ENCODE results near the gene TRIM2.

The TRIM2 gene

GRCh38 chr4:153342751-153343552 is 138.7 kb downstream of the TRIM2 start:
- no peak for DNase-seq

DNA sequence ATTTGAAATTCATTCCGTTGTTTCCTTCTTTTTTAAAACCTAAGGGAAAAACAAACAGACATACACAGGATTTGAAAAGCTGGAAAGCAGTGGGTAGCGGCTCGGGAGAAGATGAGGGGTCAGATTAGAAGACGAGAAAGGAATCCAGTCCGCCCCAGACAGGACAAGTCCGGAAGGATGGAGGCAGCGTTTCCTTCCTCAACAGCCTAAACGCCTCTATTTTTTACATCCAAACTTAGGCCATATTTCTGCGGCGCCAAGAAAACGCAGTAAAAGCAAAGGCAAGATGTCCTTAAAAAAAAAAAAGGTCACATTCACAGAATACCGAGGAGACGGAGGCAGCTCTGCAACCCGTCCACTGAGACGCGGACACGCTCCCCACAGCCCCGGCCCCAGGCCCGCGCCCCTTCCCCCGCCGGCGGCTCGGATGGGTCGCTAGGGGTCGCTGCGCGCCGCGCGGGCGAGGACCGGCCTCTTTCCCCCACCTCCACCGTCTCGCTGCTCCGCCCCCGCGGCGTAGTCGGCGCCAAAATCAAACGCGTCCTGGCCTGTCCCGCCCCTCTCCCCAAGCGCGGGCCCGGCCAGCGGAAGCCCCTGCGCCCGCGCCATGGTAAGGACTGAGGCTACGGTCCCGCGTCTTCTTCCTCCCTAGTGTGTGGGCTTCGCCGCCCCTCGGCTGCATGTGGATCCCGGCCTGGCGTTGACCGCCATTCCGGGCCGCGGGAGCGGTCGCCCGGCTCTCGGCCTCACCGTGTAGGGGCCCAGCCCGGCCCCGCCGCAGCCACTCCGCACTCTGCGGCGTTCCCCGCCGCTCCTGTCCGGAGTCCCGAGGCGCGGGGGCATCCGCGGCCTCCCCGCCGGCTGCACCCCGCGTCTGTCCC is 140.1 kb downstream of the TRIM2 start, which contains the start of gene MND1:
Gene MND1 (plus strand): TSS at position 558 of the 881 bp plus-strand sequence. CDS start 50 bp downstream, at position 608.
- peak; percentile 31 for DNase-seq

DNA sequence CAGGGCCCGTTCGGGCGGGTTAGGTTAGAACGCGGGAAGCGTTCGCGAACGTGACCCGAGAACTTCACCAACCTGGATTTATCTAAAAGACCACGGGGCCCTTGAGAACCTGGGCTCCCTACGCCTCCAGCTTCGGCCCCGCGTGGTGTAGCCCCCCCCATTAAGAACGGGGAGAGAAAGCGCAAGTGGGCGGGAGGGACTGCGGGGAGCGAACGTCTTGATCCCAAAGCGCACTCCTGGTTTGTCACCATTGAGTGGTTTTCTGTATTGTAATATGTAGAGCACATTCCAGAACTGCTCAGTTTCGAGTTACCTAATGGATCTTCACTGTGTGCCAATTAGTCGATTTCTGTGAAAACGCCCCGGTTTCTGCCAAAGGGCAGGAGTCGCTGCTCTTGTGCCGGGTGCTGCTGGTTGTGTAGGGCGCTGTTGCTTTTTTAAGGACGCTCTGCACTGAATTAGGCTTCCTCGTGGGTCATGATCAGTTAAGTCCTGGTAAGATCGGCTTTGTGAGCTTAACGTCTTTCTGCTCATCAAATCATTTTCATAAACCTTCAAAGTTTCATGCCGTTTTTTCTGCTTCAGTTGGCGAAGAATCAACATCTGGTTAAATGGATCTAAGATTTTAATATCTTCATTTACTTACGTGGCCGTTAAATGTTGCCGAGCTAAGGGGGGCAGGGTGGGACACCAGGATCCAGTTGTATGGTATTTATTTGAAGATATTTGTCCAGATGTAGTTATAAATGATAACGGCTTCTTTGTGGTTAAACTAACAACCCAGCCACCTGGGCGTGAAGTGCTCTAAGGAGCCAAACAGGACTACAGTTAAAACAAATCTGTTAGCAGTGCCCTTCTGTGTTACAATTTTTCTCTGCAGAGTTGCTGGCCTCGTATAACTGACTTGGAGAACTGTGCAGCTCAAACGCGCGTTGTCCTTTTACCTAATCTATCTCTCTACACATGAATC is 141.1 kb downstream of the TRIM2 start:
- DNase-seq, result peak; percentile 16

GRCh38 chr4:153346031-153346430 is 141.8 kb downstream of the TRIM2 start:
- no peak for DNase-seq

DNA sequence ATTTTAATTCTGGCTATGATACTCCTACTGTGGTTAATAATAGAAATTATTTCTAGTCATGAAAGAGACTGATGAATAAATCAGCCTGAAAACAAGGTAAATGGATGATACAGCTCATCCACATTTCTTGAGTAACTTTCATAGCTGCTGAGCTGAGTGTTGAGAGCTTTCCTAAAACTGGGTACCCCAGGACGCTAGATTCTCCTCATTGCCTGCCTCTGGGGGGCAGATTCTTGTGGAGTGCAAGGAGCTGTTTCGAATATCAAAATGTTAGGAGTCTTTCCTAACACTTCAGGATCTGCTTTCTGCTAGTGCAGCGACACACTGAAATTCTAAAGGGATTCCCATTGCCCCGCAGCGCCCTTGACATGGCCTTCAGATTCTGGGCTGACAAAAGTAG is 142.3 kb downstream of the TRIM2 start:
- DNase-seq, result no peak

GRCh38 chr4:153347117-153347516 is 142.9 kb downstream of the TRIM2 start:
- no peak for DNase-seq

DNA sequence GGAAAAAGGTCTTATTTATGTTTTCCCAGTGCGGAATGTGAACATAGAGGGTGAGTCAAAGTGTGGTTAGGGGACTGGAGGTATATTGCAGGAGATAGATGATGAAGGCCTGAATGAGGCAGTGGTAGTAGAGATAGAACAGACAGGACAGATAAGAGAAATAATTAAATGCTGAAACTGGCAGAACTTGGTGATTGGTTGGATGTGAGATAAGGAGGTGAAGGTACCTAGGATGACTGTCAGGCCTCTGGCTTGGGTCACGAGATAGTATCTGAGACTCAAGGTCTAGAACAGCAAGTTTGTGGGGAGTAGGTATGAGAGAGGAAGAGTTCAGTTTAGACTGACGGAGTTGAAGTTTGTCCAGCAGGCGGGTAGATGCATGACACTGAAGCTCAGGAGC is 143.8 kb downstream of the TRIM2 start:
- no peak for DNase-seq

DNA sequence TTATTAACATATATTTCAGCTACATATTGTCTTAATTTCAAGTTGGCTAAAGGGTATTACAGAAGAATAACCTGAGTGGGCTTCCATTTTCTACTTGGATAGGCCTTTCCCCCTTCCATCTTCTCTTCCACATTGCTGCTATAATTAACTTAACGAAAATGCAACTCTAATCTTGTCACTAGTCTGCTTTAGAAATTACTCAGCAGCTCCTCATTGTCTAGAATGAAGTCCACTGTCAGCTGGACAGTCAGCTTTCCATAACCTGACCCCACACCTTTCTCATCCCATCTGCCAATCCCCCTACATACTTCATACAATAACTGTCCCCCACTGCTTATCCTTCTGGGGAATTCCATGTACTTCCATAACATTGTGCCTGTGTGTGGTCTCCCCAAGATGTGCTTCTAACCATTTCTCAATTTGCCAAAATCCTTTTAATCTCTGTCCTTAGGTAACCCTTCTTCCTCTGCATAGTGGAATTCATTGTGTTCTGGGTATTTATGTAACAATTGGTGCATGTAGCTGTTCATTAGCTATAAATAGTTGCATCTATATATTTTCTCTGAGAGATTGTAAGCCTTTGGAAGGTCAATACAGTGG is 145.1 kb downstream of the TRIM2 start:
- no peak for DNase-seq

- no peak for DNase-seq
Measured at GRCh38 chr4:153362184-153362583, 157.9 kb downstream of the TRIM2 start.

- no peak for DNase-seq
Measured at GRCh38 chr4:153364061-153364460, 159.8 kb downstream of the TRIM2 start.

GRCh38 chr4:153365003-153365402 is 160.8 kb downstream of the TRIM2 start:
- DNase-seq, result no peak

GRCh38 chr4:153366486-153366885 is 162.2 kb downstream of the TRIM2 start:
- no peak for DNase-seq

- DNase-seq, result no peak
Measured at GRCh38 chr4:153367092-153367491, 162.8 kb downstream of the TRIM2 start.

GRCh38 chr4:153369021-153369420 is 164.8 kb downstream of the TRIM2 start:
- no peak for DNase-seq

DNA sequence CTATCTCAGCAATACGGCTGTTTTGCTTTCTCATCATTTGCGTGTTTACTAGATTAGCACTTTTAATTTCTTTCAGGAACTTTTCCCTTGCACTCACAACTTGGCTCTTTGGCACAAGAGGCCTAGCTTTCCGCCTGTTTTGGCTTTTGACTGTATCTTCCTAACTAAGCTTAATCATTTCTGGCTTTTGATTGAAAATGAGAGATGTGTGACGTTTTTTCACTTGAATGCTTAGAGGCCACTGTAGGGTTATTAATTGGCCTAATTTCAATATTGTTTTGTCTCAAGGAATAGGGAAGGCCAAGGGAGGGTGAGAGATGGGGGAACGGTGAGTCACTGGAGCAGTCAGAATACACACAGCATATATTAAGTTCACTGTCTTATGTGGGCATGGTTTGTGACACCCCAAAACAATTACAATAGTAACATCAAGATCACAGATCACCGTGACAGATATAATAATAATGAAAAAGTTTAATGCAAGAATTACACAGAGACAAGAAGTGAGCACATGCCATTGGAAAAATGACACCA is 167.5 kb downstream of the TRIM2 start:
- DNase-seq, result no peak

DNA sequence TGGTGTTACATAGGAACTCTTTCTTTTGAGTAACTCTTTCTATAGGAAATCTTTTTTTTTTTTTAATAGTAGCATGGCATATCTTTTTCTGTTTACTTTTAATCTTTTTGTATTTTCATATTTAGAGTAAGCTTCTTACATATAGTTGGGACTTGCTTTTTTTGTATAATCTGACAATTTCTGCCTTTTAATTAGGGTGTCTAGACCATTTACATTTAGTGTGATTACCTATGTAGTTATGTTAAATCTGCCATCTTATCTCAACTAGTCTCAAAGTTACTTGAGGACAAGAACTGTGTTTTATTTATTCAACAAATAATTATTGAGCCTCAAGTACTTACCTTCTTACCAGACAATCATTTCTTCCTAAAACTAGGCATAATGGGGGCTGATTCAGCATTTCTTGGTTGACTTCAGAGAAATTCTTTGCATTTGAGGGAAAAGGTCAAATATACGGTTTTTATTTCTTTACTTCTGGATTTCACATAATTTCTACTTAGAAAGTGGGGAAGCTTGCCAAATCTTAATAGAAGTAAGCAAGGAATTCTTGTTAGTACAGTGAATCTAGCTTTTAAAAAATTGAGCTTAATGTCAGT is 168.8 kb downstream of the TRIM2 start:
- no peak for DNase-seq

DNA sequence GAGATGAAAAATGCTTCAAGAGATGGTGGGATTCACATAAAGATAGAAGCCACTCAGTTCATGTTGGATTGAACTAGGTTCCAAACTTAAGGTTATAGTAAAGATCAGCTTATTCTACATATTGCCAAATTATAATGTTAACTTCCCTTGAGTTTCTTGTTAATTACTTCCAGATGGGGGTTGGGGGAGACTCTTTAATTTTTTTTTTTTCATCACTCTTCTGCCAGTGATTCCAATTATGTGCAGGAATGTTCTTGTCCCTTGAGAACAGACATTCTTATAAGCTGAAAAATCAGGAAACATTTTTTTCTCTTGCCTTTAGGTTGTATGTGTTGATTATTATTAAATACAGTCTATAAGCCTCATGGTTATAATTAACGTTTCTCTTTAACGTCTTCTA is 170.2 kb downstream of the TRIM2 start:
- DNase-seq, result no peak

DNA sequence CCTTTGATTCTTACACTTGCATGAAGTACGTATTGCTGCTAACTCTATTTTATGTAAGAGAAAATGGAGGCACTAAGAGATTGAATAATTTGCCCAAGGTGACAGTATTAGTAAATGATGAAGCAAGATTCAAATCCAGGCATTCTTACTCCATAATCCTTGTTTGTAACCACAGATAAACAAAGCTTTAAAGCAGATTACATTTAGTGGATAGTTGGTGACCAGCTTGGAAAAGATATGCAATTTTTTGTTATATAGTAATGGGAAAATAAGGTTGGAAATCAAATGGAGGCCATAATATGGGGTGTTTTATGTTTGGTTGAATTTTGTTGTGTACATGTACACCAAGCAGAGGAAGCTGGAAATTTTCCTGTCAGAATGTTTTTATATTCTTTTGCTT is 171.1 kb downstream of the TRIM2 start:
- no peak for DNase-seq

GRCh38 chr4:153383131-153383530 is 178.9 kb downstream of the TRIM2 start:
- DNase-seq, result no peak

- DNase-seq, result no peak
Measured at GRCh38 chr4:153384160-153384559, 179.9 kb downstream of the TRIM2 start.

DNA sequence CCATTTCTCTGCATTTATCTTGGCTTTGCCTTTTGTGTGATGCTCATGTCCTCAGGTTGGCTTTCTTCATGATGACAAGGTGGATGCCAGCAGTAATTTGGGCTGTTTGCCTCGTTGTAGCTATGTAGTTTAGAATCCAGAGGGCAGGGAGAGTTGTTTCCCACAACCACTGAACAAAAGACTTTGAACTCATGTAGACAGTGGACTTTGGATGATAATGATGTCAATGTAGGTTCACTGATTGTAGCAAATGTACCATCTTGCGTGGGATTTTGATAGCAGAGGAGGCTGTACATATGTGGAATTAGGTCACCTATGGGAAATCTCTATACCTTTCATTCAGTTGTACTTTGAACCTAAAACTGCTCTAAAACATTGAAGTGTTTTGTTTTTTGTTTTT is 181.5 kb downstream of the TRIM2 start:
- DNase-seq, result no peak

DNA sequence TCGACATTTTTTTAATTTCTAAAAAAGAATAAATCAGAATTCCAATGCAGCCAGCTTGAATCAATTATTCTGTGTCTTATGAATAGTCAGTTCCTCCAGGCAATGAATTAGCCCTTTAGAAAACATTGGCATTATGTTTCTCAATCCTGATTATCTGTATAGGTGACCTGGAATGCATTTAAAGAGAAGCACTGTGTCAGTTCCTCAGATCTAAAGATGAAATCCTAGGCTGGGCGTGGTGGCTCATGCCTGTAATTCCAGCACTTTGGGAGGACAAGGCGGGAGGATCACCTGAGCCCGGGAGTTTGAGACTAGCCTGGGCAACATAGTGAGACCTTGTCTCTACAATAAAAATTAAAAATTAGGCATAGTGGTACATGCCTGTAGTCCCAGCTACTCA is 183.7 kb downstream of the TRIM2 start:
- DNase-seq, result no peak
